Thoracic aorta (tissue), 2 donors: Measurements from ENCODE around the gene SLC31A2. TPM values are rescaled to one million over a fixed set of nuclear protein-coding genes. Genes with fewer than 3 reads are reported as not detected.

ENCODE experiments used
- ATAC-seq: fragments of 150-250 bp; one replicate; pipeline ENCODE4 v1.8.0; 2017; ENCODE audit warnings: low read depth; ENCODE audit not compliant: insufficient number of reproducible peaks, low FRiP score
- DNase-seq: peaks from one replicate; pipeline ENCODE4 v3.0.0-alpha.2; 2020; ENCODE audit warnings: low spot score
- H3K27ac ChIP-seq, 2 donors: fragments of 200-600 bp; sonication (generic); 1 replicate in 1 of 2; 2 replicates in 1 of 2; pipeline ENCODE4 v1.5.1; 2016; ENCODE audit warnings: mild to moderate bottlenecking in 2 of 2, moderate library complexity in 2 of 2
- H3K27me3 ChIP-seq: fragments of 200-600 bp; sonication (generic); replicated peaks from 2 replicates; pipeline ENCODE4 v1.6.0; 2016; ENCODE audit warnings: mild to moderate bottlenecking; ENCODE audit not compliant: insufficient read depth
- H3K36me3 ChIP-seq: fragments of 200-600 bp; sonication (generic); one replicate; pipeline ENCODE4 v1.5.1; 2016
- H3K4me1 ChIP-seq, 2 donors: fragments of 200-600 bp; sonication (generic); 1 replicate in 1 of 2; 2 replicates in 1 of 2; pipeline versions ENCODE4 v1.5.1 to v1.6.0; 2016; ENCODE audit warnings: low read depth in 2 of 2, mild to moderate bottlenecking in 1 of 2; ENCODE audit not compliant: control insufficient read depth in 1 of 2
- H3K4me3 ChIP-seq: fragments of 200-600 bp; sonication (generic); 2 replicates; pipeline ENCODE4 v1.5.1; 2016; ENCODE audit warnings: mild to moderate bottlenecking
- H3K9me3 ChIP-seq: fragments of 200-600 bp; sonication (generic); 2 replicates; pipeline ENCODE4 v1.5.1; 2016
- total RNA-seq, 2 donors: library from RNA; depleted of rRNA; stranded (reverse); fragments of >200 nt; gene quantifications; one replicate each; pipeline versions ENCODE4 v1.1.0 to v1.2.3, GENCODE V29; 2016
- TF ChIP-seq, protein P1 (sequence below): fragments of 200-600 bp; sonication (generic); IDR thresholded peaks from one replicate; pipeline ENCODE4 v1.5.1; 2019; ENCODE audit warnings: antibody characterized with exemption

SLC31A2 gene
- total RNA-seq, 2 donors from 2014 or later, result 15.2 to 17.2 TPM

DNA sequence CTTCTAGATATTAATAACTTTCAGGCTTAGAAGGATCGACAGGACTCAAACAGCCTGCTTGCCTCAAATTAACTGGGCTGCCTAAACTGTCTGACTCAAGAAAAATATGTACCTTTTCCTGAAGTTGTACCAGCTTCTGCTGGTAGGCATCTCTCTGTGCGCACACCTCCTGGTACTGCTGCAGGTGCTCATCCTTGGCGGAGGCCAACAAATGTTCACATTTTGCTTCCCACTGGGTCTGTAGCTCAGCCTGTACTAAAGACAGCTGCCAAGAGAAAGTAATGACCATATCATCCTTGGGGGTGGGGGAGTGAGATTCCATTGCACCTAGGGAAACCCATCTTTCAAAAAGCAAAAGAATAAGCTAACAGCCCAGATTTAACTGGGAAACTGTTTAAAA lies 22.5 kb downstream of the SLC31A2 start:
- Histone ChIP-seq H3K4me3 (no peak overlapping the region), H3K27ac (no peak overlapping the region), H3K4me1 (no peaks in the 10 kb centered on the region), H3K9me3 (no peaks in the 10 kb centered on the region), H3K36me3 (peaks cover 72% of the 10 kb centered on the region), H3K27me3 (no peaks in the 10 kb centered on the region)
- ATAC-seq (no peak), DNase-seq (no peak)
- TF ChIP-seq, protein P1, sequence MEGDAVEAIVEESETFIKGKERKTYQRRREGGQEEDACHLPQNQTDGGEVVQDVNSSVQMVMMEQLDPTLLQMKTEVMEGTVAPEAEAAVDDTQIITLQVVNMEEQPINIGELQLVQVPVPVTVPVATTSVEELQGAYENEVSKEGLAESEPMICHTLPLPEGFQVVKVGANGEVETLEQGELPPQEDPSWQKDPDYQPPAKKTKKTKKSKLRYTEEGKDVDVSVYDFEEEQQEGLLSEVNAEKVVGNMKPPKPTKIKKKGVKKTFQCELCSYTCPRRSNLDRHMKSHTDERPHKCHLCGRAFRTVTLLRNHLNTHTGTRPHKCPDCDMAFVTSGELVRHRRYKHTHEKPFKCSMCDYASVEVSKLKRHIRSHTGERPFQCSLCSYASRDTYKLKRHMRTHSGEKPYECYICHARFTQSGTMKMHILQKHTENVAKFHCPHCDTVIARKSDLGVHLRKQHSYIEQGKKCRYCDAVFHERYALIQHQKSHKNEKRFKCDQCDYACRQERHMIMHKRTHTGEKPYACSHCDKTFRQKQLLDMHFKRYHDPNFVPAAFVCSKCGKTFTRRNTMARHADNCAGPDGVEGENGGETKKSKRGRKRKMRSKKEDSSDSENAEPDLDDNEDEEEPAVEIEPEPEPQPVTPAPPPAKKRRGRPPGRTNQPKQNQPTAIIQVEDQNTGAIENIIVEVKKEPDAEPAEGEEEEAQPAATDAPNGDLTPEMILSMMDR, result no peak

DNA sequence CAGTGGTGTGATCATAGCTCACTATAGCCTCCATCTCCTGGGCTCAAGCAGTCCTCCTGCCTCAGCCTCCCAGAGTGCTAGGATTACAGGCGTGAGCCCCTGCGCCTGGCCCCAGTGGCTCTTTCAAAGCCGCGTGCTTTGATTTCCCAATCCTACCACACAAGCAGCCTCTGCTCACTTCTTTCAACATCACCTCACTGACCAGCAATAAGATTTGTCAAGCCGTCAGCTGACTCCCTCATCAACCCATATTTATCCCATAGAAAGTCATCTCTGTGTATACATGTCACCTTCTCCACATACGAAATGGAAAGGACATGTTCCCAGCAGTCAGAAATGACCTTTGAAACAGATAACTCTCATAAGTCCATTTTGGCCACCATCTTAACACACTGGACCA lies 26.0 kb downstream of the SLC31A2 start:
- Histone ChIP-seq H3K4me3 (no peak overlapping the region), H3K4me1 (no peaks in the 10 kb centered on the region), H3K27me3 (no peaks in the 10 kb centered on the region), H3K9me3 (no peaks in the 10 kb centered on the region), H3K36me3 (peaks cover 57% of the 10 kb centered on the region), H3K27ac (no peak overlapping the region)
- TF ChIP-seq, protein P1, result no peak
- DNase-seq (no peak), ATAC-seq (no peak)

DNA sequence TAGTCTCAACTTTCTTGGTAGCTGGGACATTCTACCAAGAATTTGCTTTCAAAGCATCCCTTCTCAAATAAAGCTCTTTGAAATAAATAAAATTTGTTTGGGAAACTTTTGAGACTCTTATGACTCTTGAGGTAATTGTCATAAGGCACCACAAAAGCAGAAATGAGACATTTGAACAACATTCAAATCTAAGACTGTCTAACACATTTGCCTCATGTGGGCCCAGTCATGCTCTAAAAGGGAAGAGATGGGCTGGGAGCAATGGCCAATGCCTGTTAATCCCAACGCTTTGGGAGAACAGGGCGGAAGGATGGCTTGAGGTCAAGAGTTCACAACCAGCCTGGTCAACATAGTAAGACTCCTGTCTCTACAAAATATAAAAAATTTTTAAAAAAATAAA lies 26.4 kb downstream of the SLC31A2 start:
- Histone ChIP-seq H3K4me3 (no peak overlapping the region), H3K4me1 (no peaks in the 10 kb centered on the region), H3K27me3 (no peaks in the 10 kb centered on the region), H3K9me3 (no peaks in the 10 kb centered on the region), H3K36me3 (peaks cover 57% of the 10 kb centered on the region), H3K27ac (no peak overlapping the region)
- DNase-seq (no peak), ATAC-seq (no peak)
- TF ChIP-seq, protein P1, result no peak

GRCh38 chr9:113178087-113178486 lies 27.3 kb downstream of the SLC31A2 start:
- ATAC-seq (no peak), DNase-seq (no peak)
- no peaks in the 10 kb centered on the region for H3K9me3 ChIP-seq
- no peaks in the 10 kb centered on the region for H3K4me1 ChIP-seq
- no peak overlapping the region for H3K4me3 ChIP-seq
- TF ChIP-seq, protein P1, result no peak
- peaks cover 57% of the 10 kb centered on the region for H3K36me3 ChIP-seq
- no peaks in the 10 kb centered on the region for H3K27me3 ChIP-seq
- no peak overlapping the region for H3K27ac ChIP-seq

DNA sequence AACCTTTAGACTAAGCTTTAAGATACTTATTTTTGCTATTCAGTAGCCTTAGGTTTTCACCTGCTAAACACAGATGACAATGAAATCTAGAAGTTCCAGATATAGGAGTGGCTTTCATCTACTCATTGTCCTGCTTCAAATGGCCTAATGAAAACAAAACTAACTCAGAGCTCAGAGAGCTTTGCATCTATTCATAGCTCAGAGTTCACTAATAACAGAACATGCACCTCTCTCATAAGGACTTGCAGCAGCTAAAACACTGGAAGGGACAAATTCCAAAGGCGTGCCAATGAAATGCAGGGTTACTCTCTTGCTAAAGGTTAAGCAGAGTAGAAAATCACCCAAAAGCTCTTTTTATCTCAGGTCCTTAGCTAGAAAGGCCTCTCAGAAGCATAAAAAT lies 29.0 kb downstream of the SLC31A2 start:
- Histone ChIP-seq H3K27me3 (no peaks in the 10 kb centered on the region), H3K9me3 (no peaks in the 10 kb centered on the region), H3K4me1 (no peaks in the 10 kb centered on the region), H3K4me3 (no peak overlapping the region), H3K36me3 (peaks cover 61% of the 10 kb centered on the region), H3K27ac (no peak overlapping the region)
- TF ChIP-seq, protein P1, result no peak
- ATAC-seq (no peak), DNase-seq (no peak)
